ENCODE data around the gene NDUFB7.
"Not testable (repeated sequence)": the region's sequence is repeated elsewhere in the genome, so short reads cannot be mapped to it uniquely, and the experiment has no call there.

Gene NDUFB7

GRCh38 chr19:14570864-14571527 is 870 bp downstream of the NDUFB7 start:
- no peak for DNase-seq

DNA sequence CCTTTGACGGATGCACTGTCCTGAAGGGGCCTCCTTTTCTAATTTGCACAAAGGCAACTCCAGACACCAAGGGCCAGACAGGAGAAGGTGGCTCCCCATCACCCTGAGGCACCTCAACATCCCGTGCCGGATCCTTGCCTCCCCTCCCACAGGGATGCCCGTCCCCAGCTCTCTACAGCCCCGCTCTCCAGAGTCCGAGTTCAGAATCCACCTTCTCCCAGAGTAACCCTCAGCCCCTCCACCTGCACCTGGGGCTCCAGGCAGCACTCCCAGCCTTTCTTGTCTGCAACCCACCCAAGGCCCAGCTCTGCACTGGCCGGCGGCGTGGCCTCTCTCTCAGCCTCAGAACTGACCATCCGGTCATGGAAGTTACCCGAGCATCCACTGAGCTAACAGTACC is 4.8 kb downstream of the NDUFB7 start:
- DNase-seq: no peak

DNA sequence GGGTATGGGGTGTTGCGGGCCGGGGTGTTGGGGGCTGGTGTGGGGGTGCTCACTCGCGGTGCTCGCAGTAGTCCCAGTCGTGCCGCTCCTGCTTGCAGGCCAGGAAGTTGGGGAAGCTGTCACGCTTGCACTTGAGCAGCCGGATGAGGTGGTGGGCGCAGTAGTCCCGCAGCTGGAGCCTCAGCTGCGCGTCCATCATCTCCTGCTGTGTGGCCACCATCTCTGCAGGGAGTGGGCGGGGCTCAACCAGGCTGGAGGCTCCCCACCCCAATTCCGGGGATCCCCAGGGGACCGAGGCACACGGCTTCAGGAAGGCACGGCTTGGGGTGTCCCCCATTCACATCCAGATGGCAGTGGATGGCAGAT is 5.2 kb downstream of the NDUFB7 start:
- DNase-seq: no peak

DNA sequence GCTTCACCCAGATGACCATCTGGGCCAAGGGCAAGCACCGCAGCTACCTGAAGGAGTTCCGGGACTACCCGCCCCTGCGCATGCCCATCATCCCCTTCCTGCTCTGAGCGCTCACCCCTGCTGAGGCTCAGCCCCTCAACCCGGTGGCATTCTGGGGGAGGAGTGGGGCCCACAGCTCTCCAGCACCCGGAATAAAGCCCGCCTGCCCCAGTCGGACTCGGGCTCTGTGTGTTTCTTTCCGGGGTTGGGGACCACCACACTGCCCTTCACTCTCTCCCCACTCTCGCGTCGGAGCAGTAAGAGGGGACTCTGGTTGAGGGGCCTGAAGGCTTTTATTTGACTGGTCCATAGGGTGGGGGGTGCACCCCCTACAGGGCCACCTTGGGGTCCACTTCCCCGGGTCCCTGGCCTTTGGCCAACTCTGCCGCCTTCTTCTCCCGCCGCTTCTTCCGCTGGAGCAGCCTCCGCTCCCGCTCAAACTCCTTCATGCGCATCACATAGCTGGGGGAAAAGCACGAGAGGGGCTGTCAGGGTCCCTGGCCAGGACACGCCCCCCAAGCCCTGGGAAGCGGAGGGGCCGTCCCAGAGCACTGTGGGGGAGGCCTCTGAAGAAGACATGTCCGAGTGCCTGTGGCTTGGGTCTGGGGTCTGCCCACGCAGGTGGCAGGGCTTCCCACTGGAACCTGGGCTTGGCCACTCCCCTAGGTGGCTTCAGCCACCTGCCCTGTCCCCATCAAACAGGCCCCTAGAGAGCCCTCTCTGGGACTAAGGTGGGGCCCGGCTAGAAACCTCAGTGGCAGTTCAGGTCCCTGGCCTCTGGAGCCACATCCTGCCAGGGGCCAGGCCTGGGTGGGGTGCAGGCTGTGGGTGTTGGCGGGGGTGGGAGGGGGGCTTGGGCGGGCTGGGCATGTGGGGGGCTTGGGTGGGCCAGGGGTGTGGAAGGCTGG is 5.8 kb downstream of the NDUFB7 start:
- DNase-seq: no peak

DNA sequence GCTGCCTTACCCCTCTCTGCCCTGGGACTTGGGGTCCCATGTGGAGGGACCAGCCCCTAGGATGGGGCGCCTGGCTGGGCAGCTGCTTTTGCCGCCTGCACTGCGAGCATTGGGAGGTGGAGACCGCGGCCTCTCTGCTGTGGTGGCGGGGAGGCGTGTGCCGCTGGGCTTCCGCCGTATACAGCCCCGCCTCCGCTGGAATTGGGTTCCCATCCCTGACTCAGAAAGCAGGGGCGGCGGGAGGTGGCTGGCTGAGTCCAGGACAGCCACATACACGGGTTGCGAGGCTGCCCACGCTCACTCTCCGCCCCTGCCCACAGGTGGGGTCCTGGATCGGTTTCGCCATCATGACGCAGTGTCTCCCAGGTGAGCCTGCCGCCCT is 6.6 kb downstream of the NDUFB7 start:
- no peak for DNase-seq

- not testable (repeated sequence) for DNase-seq
Measured at GRCh38 chr19:14564652-14565297, 7.1 kb downstream of the NDUFB7 start.

DNA sequence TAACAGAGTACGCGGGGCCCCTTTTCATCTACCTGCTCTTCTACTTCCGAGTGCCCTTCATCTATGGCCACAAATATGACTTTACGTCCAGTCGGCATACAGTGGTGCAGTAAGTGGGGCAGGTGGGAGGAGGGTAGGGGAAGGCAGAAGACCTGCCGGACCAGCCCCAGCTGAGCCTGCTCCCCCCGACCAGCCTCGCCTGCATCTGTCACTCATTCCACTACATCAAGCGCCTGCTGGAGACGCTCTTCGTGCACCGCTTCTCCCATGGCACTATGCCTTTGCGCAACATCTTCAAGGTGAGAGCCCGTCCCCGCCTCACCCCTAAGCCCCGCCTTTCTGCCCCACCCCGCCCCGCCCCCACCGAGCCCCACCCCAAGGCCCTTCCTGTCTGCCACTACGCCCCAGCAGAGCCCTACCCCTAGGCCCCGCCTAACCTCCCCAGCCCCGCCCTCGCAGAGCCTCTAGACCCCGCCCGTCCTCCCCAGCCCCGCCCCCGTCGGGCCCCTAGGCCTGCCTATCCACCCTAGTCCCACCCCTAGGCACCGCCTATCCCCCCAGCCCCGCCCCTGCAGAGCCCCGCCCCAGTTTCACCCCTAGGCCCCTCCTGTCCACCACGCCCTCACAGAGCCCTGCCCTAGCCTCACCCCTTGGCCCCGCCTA is 7.7 kb downstream of the NDUFB7 start:
- DNase-seq: no peak

DNA sequence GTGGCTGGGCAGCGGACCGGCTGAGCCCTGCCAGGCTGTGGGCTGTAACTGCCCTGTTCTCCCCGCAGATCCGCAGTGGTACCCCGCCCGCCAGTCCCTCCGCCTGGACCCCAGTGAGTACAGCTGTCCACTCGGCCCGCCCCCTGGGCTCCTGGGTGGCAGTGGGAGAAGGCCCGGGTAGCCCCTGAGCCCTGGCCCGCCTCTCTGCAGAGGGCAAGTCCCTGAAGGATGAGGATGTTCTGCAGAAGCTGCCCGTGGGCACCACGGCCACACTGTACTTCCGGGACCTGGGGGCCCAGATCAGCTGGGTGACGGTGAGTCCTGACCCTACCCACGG is 8.3 kb downstream of the NDUFB7 start:
- DNase-seq: no peak

DNA sequence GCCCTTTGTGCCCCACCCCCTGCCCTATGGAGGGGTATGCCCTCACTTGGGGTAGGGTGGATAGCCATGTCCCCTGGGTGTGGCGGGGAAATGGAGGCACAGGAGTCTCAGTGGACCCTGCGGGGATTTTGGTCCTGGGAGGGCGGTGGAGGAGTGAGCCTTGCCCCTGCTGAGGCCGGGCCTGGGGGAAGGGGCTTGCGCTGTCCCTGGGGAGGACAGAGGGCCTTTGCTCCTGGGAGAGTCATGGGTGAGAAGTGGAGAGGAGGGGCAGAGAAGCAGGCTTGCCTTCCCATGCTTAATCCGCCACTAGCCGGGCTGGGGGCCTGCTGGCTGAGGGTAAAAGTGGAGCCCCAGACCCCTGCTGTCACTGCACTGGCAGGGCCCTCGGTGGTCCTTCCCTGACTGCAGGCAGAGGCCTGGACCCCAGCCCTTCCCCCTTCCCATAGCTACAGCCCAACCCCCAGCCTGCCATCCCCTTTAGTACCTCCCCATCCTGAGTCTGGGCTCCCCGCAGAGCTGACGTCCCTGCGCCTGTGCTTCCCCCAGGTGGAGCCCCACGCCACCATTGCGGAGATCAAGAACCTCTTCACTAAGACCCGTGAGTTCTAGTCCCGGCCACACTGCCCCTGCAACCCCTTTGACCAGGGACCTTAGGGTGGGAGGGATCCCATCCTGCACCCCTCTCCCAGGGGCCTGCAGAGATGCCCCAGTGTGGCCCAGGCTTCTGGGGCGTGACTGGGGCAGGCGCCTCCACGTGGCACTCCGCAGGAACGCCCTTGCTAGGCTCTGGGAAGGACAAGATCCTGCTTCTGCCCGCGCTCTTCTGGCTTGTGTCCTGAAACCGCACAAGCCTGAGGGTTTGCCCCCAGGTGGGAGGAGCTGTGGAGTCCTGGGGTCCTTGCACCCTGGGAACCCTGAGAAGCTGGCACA is 8.9 kb downstream of the NDUFB7 start:
- no peak for DNase-seq

GRCh38 chr19:14561847-14562351 is 10.0 kb downstream of the NDUFB7 start:
- DNase-seq: no peak

- no peak for DNase-seq
Measured at GRCh38 chr19:14561249-14561648, 10.6 kb downstream of the NDUFB7 start.

- no peak for DNase-seq
Measured at GRCh38 chr19:14560776-14561108, 11.1 kb downstream of the NDUFB7 start.

DNA sequence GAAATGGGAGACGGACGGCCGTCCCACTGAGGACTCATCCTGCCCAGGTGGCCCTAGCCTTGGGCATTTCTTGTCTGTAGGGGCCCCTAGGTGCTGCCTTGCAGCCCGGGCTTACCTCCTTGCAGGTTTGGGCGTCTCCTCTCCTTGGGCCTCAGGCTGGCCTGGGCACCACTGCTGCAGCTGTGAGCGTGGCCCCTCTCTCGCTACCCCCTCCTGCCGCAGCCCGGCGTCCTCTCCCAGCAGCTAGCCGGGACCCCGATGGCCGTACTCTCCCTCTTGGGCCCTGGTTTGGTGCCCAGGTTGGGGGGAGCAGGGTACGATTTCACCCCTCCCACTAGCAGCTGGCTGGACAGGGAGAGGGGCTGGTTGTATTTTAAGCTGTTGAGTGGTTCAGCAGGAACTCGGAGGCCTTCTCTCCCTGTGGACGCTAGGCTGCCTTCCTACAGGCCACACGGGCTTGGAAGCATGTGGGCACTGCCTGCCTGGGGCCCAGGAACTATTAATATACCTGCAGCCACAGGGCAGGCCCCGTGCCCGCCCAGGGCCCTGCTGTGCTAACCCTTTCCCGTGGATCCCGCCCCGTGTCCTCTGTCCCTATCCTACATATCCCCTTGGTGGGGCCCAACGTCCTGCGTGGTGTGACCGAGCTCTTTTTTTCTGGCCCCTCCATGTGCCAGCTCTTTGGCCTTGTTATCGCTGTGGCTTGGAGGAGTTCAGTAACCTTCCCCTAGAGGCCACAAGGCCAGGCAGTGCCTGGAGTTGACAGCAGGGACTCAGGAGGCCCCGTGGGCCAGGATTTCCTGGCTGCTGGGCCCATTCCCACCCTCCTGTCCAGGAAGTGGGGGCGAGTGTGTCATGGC is 11.7 kb downstream of the NDUFB7 start:
- no peak for DNase-seq

DNA sequence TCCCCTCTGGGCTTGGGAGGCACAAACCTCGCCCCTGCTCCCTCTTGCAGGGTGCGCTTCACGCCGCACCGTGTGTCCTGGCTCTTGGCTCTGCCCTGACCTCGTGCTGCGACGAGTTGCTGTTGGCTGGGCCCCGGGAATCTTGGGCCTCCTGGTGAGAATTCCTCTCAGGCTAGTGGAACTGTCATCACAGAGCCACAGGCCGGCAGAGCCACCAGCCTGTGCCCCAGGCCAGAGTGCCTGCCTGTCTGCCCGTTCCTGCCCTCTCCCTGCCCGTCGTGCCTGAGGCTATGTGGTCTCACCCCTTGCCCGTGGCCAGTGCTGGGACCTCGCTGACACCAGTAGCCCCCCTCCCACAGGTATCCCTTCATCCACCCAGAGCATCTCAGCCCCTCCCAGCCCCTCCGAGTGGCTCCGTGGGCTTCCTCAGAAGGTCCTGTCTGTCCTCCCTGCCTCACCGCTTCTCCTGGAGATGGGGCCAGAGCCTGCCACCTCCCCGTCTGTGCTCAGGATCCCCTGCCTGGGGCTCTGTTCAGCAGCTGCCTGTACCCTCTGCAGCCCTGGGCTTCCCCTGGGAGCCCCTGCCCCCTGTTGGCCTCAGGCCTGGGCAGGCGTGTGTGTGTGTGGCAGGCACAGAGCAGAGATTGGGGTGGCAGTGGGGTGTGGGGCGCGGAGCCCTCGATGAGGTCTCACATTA is 13.3 kb downstream of the NDUFB7 start:
- DNase-seq: no peak

GRCh38 chr19:14556662-14557188 is 15.1 kb downstream of the NDUFB7 start:
- peak; percentile 59 for DNase-seq

- DNase-seq: no peak
Measured at GRCh38 chr19:14555918-14556661, 15.8 kb downstream of the NDUFB7 start.

DNA sequence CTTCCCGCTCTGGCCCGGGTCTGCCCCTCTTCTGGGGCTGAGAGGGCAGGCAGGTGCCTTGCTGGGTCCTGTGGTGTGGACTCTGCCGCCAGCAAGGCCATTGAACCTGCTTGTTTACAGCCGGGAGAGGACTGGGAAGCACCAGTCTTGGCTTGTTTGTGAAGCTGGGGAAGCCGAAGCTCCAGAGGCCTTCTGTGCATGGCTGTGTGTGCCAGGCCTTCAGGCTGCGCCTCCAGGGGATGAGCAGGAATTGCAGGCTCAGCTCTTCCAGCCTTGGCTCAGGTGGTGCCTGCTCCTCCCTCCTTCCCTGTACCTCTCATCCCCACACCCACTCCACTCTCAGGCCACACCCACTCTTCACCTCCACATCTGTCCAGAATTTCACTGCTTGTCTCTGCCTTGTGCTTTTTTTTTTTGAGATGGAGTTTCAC is 17.5 kb downstream of the NDUFB7 start:
- DNase-seq: no peak

DNA sequence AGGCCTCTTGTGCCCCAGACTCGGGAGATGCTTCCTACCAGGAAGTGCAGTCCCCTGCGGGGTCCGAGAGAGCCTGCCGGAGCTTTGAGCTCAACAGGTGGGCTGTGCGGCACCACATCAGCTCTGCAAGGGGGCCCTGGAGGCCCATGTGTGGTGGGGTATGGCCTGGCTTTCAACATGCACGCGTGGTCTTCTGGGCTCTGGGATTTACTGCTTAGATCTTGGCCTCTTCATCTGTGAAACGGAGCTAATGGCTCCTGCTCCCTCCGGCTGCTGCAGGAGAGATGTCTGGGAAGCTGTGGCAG is 18.0 kb downstream of the NDUFB7 start:
- DNase-seq: no peak
